Erythroblast (primary cell): Measurements from ENCODE around the gene SCAI.

ENCODE experiments used
- GATA1 ChIP-seq: IDR thresholded peaks from 2 replicates; pipeline ENCODE4 v1.6.1; 2011; ENCODE audit warnings: low read depth, mild to moderate bottlenecking, control low read depth, low read length, moderate library complexity
- POLR2A ChIP-seq: IDR thresholded peaks from 2 replicates; pipeline ENCODE4 v1.6.1; 2011; ENCODE audit warnings: mild to moderate bottlenecking, low read length

DNA sequence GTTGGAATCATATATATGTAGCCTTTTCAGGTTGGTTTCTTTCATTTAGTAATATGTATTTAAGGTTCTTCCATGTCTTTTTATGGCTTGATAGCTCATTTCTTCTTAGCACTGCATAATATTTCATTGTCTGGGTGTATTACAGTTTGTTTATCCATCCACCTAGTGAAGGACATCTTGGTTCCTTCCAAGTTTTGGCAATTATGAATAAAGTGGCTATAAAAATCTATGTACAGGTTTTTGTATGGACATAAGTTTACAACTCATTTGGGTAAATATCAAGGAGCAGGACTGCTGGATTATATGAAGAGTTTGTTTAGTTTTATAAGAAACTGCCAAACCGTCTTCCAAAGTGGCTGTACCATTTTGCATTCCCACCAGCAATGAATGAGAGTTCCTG lies 34.6 kb upstream of the SCAI start:
- TF ChIP-seq POLR2A (no peak), GATA1 (no peak)
